ENCODE measurements around the gene RPUSD4. TPM values are rescaled to one million over a fixed set of nuclear protein-coding genes. Genes with fewer than 3 reads are reported as not detected.
A peak's percentile ranks its signal among the peaks of the same experiment; 100 is the strongest.

Gene RPUSD4
- total RNA-seq, 2 donors from 2014 or later, result 25.4 to 41.2 TPM

DNA sequence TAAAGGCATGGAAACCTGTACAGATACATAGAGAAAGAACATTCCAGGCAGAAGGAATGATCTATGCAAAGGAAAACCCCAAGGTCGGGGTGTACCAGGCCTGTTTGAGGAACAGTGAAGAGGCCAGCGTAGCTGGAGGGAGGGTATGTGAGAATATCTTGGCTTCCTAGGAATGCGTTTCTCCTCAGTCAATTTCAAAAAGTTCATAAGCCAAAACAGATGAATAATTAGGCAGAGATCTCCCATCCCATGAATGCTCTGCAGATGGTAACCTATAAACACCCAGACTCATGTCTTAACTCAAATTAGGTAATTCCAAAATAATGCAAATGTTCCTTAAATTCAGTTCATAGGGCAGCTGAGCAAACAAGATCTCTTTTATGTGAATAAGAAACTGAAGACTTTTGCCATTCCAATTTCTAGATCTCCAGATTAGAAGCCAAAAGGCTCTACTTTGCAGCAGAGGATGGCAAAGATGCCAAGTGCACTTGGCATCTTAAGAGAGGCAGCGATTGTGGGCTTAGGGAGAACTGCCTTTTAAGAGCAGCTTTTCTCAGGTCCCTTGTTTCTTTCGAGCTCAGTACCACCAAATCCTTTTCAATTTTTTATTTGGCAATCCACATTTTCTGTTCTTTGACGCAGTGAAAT lies 13.3 kb upstream of the RPUSD4 start:
- Histone ChIP-seq H3K4me1 (no peaks in the 10 kb centered on the region), H3K9me3 (no peaks in the 10 kb centered on the region), H3K4me3 (no peak overlapping the region), H3K27ac (no peak overlapping the region), H3K27me3 (no peaks in the 10 kb centered on the region), H3K36me3 (replicated peaks in 1 of 2; ENCODE audit: insufficient read depth in 1 of 2, low read depth in 2 of 2) (no peaks in the 10 kb centered on the region)
- DNase-seq (no peak), ATAC-seq (no peak)
- no peak for TF ChIP-seq POLR2A (IDR thresholded peaks at IDR 0.05)
- WGBS, 2 donors, result 93 to 95% methylated on average over 6 of the region's 6 CpGs
- intact Hi-C loops (cut with DNase I), result no loop called here

GRCh38 chr11:126219547-126219946 lies 8.1 kb upstream of the RPUSD4 start:
- intact Hi-C loops (cut with DNase I), result no loop called here
- no peaks in the 10 kb centered on the region for H3K9me3 ChIP-seq
- DNase-seq (no peak), ATAC-seq (no peak)
- no peak for TF ChIP-seq POLR2A (IDR thresholded peaks at IDR 0.05)
- TF ChIP-seq, protein P1, sequence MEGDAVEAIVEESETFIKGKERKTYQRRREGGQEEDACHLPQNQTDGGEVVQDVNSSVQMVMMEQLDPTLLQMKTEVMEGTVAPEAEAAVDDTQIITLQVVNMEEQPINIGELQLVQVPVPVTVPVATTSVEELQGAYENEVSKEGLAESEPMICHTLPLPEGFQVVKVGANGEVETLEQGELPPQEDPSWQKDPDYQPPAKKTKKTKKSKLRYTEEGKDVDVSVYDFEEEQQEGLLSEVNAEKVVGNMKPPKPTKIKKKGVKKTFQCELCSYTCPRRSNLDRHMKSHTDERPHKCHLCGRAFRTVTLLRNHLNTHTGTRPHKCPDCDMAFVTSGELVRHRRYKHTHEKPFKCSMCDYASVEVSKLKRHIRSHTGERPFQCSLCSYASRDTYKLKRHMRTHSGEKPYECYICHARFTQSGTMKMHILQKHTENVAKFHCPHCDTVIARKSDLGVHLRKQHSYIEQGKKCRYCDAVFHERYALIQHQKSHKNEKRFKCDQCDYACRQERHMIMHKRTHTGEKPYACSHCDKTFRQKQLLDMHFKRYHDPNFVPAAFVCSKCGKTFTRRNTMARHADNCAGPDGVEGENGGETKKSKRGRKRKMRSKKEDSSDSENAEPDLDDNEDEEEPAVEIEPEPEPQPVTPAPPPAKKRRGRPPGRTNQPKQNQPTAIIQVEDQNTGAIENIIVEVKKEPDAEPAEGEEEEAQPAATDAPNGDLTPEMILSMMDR (IDR thresholded peaks at IDR 0.05), result no peak
- H3K27me3 ChIP-seq, result no peaks in the 10 kb centered on the region
- no peaks in the 10 kb centered on the region for H3K36me3 ChIP-seq (replicated peaks in 1 of 2; ENCODE audit: insufficient read depth in 1 of 2, low read depth in 2 of 2)
- peaks cover 11% of the 10 kb centered on the region for H3K4me1 ChIP-seq
- no peak overlapping the region for H3K4me3 ChIP-seq
- 85 to 92% methylated on average over 4 of the region's 4 CpGs for WGBS, 2 donors
- H3K27ac ChIP-seq, result no peak overlapping the region

DNA sequence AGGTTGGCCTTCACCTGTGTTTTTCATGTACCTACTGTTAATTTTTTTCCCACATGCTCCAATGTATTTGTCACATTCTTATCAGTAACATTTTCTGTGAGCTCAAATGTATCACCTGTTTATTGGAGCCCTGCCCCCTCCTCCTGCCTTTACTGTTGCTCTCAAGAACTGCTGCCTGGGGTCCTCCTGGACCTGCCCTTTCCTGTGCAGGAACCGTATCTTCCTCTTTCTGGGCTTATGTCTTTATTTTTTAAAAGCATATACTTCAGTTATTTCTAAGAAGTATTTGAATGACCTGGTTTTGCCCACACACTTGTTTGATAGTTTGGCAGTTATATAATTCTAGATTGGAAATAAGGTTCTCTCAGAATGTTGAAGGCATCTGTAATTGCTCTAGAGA lies 6.0 kb upstream of the RPUSD4 start:
- no peaks in the 10 kb centered on the region for H3K9me3 ChIP-seq
- no peaks in the 10 kb centered on the region for H3K27me3 ChIP-seq
- WGBS, 2 donors, result 64 to 73% methylated on average over 1 of the region's 1 CpG
- DNase-seq (no peak), ATAC-seq (no peak)
- H3K36me3 ChIP-seq (replicated peaks in 1 of 2; ENCODE audit: insufficient read depth in 1 of 2, low read depth in 2 of 2), result no peaks in the 10 kb centered on the region
- peaks cover 25% of the 10 kb centered on the region for H3K4me1 ChIP-seq
- intact Hi-C loops (cut with DNase I), result no loop called here
- no peak for TF ChIP-seq POLR2A (IDR thresholded peaks at IDR 0.05)
- TF ChIP-seq, protein P1 (IDR thresholded peaks at IDR 0.05), result no peak
- no peak overlapping the region for H3K4me3 ChIP-seq
- no peak overlapping the region for H3K27ac ChIP-seq

GRCh38 chr11:126216526-126217305 lies 5.3 kb upstream of the RPUSD4 start:
- no peaks in the 10 kb centered on the region for H3K9me3 ChIP-seq
- no peak overlapping the region for H3K27ac ChIP-seq
- H3K36me3 ChIP-seq (replicated peaks in 1 of 2; ENCODE audit: insufficient read depth in 1 of 2, low read depth in 2 of 2), result no peaks in the 10 kb centered on the region
- peaks cover 28% of the 10 kb centered on the region for H3K4me1 ChIP-seq
- no peaks in the 10 kb centered on the region for H3K27me3 ChIP-seq
- ATAC-seq, result no peak
- no peak for DNase-seq
- H3K4me3 ChIP-seq, result no peak overlapping the region
- WGBS, 2 donors, result 71 to 74% methylated on average over 6 of the region's 6 CpGs
- intact Hi-C loops (cut with DNase I), result no loop called here
- no peak for TF ChIP-seq POLR2A (IDR thresholded peaks at IDR 0.05)
- TF ChIP-seq, protein P1 (IDR thresholded peaks at IDR 0.05), result no peak

- 42 to 52% methylated on average over 6 of the region's 6 CpGs for WGBS, 2 donors
- Histone ChIP-seq H3K9me3 (no peaks in the 10 kb centered on the region), H3K27me3 (no peaks in the 10 kb centered on the region), H3K36me3 (replicated peaks in 1 of 2; ENCODE audit: insufficient read depth in 1 of 2, low read depth in 2 of 2) (no peaks in the 10 kb centered on the region), H3K4me3 (no peak overlapping the region), H3K27ac (peak overlapping the region in 1 of 4 donors; percentile 12), H3K4me1 (peaks cover 37% of the 10 kb centered on the region)
- TF ChIP-seq, protein P1 (IDR thresholded peaks at IDR 0.05), result no peak
- TF ChIP-seq POLR2A (IDR thresholded peaks at IDR 0.05), result no peak
- ATAC-seq, result no peak
- intact Hi-C loops (cut with DNase I), result no loop called here
- DNase-seq, result no peak
These were observed 3.4 kb upstream of the RPUSD4 start for GRCh38 chr11:126214841-126215240.
